Stimulated activated memory B cell treated with anti-CD40 and anti-IgM and Interleukin-4, amounts not matched to agents 10 μg/mL and 1 μg/mL and 100 μg/mL, for 72 hours (primary cell): Measurements from ENCODE around the gene DAPK1.

Experiments
- ATAC-seq: fragments of 150-1000 bp; cut with Tn5 transposase; 2 replicates; pipeline ENCODE4 v1.10.0; 2021
- H3K27ac Mint-ChIP-seq: one replicate; pipeline ENCODE4 v1.8.0; 2022; ENCODE audit warnings: mild to moderate bottlenecking, mixed read lengths
- H3K27me3 Mint-ChIP-seq: one replicate; pipeline ENCODE4 v1.8.0; 2022; ENCODE audit warnings: mixed read lengths
- H3K36me3 Mint-ChIP-seq: one replicate; pipeline ENCODE4 v1.8.0; 2022; ENCODE audit warnings: mixed read lengths
- H3K4me1 Mint-ChIP-seq: one replicate; pipeline ENCODE4 v1.8.0; 2022; ENCODE audit warnings: mixed read lengths
- H3K4me3 Mint-ChIP-seq: one replicate; pipeline ENCODE4 v1.8.0; 2022; ENCODE audit warnings: mild to moderate bottlenecking, moderate library complexity, mixed read lengths
- H3K9me3 Mint-ChIP-seq: one replicate; pipeline ENCODE4 v1.8.0; 2022; ENCODE audit warnings: mixed read lengths

The DAPK1 gene

GRCh38 chr9:87713278-87713987 is 215.8 kb downstream of the DAPK1 start:
- no peaks in the 10 kb centered on the region for H3K27me3 Mint-ChIP-seq
- peaks cover 6% of the 10 kb centered on the region for H3K9me3 Mint-ChIP-seq
- no peaks in the 10 kb centered on the region for H3K4me1 Mint-ChIP-seq
- H3K27ac Mint-ChIP-seq, result no peak overlapping the region
- H3K4me3 Mint-ChIP-seq, result no peak overlapping the region
- no peaks in the 10 kb centered on the region for H3K36me3 Mint-ChIP-seq
- ATAC-seq, result no peak

- Mint-ChIP-seq H3K4me1 (no peaks in the 10 kb centered on the region), H3K27me3 (no peaks in the 10 kb centered on the region), H3K4me3 (no peak overlapping the region), H3K36me3 (no peaks in the 10 kb centered on the region), H3K9me3 (peaks cover 6% of the 10 kb centered on the region), H3K27ac (no peak overlapping the region)
- ATAC-seq, result no peak
Measured at GRCh38 chr9:87713988-87714330, 216.3 kb downstream of the DAPK1 start.

GRCh38 chr9:87714819-87715218 is 217.2 kb downstream of the DAPK1 start:
- Mint-ChIP-seq H3K27ac (no peak overlapping the region), H3K4me1 (no peaks in the 10 kb centered on the region), H3K36me3 (no peaks in the 10 kb centered on the region), H3K4me3 (no peak overlapping the region), H3K27me3 (no peaks in the 10 kb centered on the region), H3K9me3 (peaks cover 6% of the 10 kb centered on the region)
- no peak for ATAC-seq

- no peak overlapping the region for H3K27ac Mint-ChIP-seq
- H3K9me3 Mint-ChIP-seq, result peaks cover 6% of the 10 kb centered on the region
- no peak for ATAC-seq
- H3K27me3 Mint-ChIP-seq, result peaks cover 5% of the 10 kb centered on the region
- no peak overlapping the region for H3K4me3 Mint-ChIP-seq
- no peaks in the 10 kb centered on the region for H3K4me1 Mint-ChIP-seq
- no peaks in the 10 kb centered on the region for H3K36me3 Mint-ChIP-seq
Measured at GRCh38 chr9:87716141-87716540, 218.5 kb downstream of the DAPK1 start.

- Mint-ChIP-seq H3K36me3 (no peaks in the 10 kb centered on the region), H3K27me3 (peaks cover 13% of the 10 kb centered on the region), H3K9me3 (peaks cover 6% of the 10 kb centered on the region), H3K27ac (no peak overlapping the region), H3K4me1 (no peaks in the 10 kb centered on the region), H3K4me3 (no peak overlapping the region)
- no peak for ATAC-seq
Measured at GRCh38 chr9:87717456-87717855, 219.8 kb downstream of the DAPK1 start.

GRCh38 chr9:87718231-87718630 is 220.6 kb downstream of the DAPK1 start:
- peaks cover under 1% of the 10 kb centered on the region for H3K9me3 Mint-ChIP-seq
- no peak overlapping the region for H3K4me3 Mint-ChIP-seq
- H3K27ac Mint-ChIP-seq, result no peak overlapping the region
- peaks cover 13% of the 10 kb centered on the region for H3K27me3 Mint-ChIP-seq
- no peaks in the 10 kb centered on the region for H3K4me1 Mint-ChIP-seq
- no peaks in the 10 kb centered on the region for H3K36me3 Mint-ChIP-seq
- no peak for ATAC-seq

- Mint-ChIP-seq H3K27ac (no peak overlapping the region), H3K27me3 (peaks cover 15% of the 10 kb centered on the region), H3K4me3 (no peak overlapping the region), H3K36me3 (no peaks in the 10 kb centered on the region), H3K9me3 (no peaks in the 10 kb centered on the region), H3K4me1 (no peaks in the 10 kb centered on the region)
- no peak for ATAC-seq
Measured at GRCh38 chr9:87718852-87719612, 221.4 kb downstream of the DAPK1 start.

GRCh38 chr9:87720173-87720572 is 222.5 kb downstream of the DAPK1 start:
- no peak for ATAC-seq

GRCh38 chr9:87722393-87723088 is 224.9 kb downstream of the DAPK1 start:
- peaks cover 43% of the 10 kb centered on the region for H3K27me3 Mint-ChIP-seq
- H3K4me3 Mint-ChIP-seq, result no peak overlapping the region
- H3K9me3 Mint-ChIP-seq, result no peaks in the 10 kb centered on the region
- peaks cover 5% of the 10 kb centered on the region for H3K4me1 Mint-ChIP-seq
- no peak overlapping the region for H3K27ac Mint-ChIP-seq
- ATAC-seq, result no peak
- no peaks in the 10 kb centered on the region for H3K36me3 Mint-ChIP-seq

More at GRCh38 chr9:87720173-87720572, 222.5 kb downstream of the DAPK1 start:
- Mint-ChIP-seq H3K36me3 (no peaks in the 10 kb centered on the region), H3K27me3 (peaks cover 26% of the 10 kb centered on the region), H3K27ac (no peak overlapping the region), H3K4me3 (no peak overlapping the region), H3K4me1 (no peaks in the 10 kb centered on the region), H3K9me3 (no peaks in the 10 kb centered on the region)

GRCh38 chr9:87725356-87725899 is 227.8 kb downstream of the DAPK1 start:
- Mint-ChIP-seq H3K36me3 (no peaks in the 10 kb centered on the region), H3K27ac (no peak overlapping the region), H3K4me3 (peak overlapping the region; percentile 60), H3K9me3 (no peaks in the 10 kb centered on the region), H3K4me1 (peaks cover 5% of the 10 kb centered on the region), H3K27me3 (peaks cover 43% of the 10 kb centered on the region)
- no peak for ATAC-seq

GRCh38 chr9:87725900-87726709 is 228.4 kb downstream of the DAPK1 start, which contains the start of gene CTSL:
CTSL (plus strand) TSS chr9:87726119; CDS start chr9:87727604, 1,485 bp downstream.
- H3K9me3 Mint-ChIP-seq, result no peaks in the 10 kb centered on the region
- peaks cover 5% of the 10 kb centered on the region for H3K4me1 Mint-ChIP-seq
- no peaks in the 10 kb centered on the region for H3K36me3 Mint-ChIP-seq
- H3K27ac Mint-ChIP-seq, result no peak within 1 kb of the TSS
- H3K27me3 Mint-ChIP-seq, result peaks cover 38% of the 10 kb centered on the region
- peak within 1 kb of the TSS; percentile 60 for H3K4me3 Mint-ChIP-seq
- ATAC-seq, result no peak

- Mint-ChIP-seq H3K36me3 (no peaks in the 10 kb centered on the region), H3K27ac (no peak overlapping the region), H3K27me3 (peaks cover 43% of the 10 kb centered on the region), H3K4me1 (peaks cover 5% of the 10 kb centered on the region), H3K9me3 (no peaks in the 10 kb centered on the region), H3K4me3 (no peak overlapping the region)
- no peak for ATAC-seq
Measured at GRCh38 chr9:87729246-87729645, 231.6 kb downstream of the DAPK1 start.

- no peak overlapping the region for H3K4me3 Mint-ChIP-seq
- no peaks in the 10 kb centered on the region for H3K36me3 Mint-ChIP-seq
- no peak for ATAC-seq
- no peak overlapping the region for H3K27ac Mint-ChIP-seq
- H3K9me3 Mint-ChIP-seq, result peaks cover 2% of the 10 kb centered on the region
- H3K27me3 Mint-ChIP-seq, result peaks cover 23% of the 10 kb centered on the region
- H3K4me1 Mint-ChIP-seq, result no peaks in the 10 kb centered on the region
Measured at GRCh38 chr9:87731321-87731720, 233.7 kb downstream of the DAPK1 start.

- Mint-ChIP-seq H3K4me3 (no peak overlapping the region), H3K27me3 (peaks cover 18% of the 10 kb centered on the region), H3K36me3 (no peaks in the 10 kb centered on the region), H3K27ac (no peak overlapping the region), H3K4me1 (no peaks in the 10 kb centered on the region), H3K9me3 (peaks cover 2% of the 10 kb centered on the region)
- no peak for ATAC-seq
Measured at GRCh38 chr9:87732344-87732743, 234.7 kb downstream of the DAPK1 start.

- no peaks in the 10 kb centered on the region for H3K36me3 Mint-ChIP-seq
- H3K4me1 Mint-ChIP-seq, result no peaks in the 10 kb centered on the region
- H3K27me3 Mint-ChIP-seq, result peaks cover 18% of the 10 kb centered on the region
- H3K9me3 Mint-ChIP-seq, result peaks cover 2% of the 10 kb centered on the region
- ATAC-seq, result no peak
- no peak overlapping the region for H3K27ac Mint-ChIP-seq
- no peak overlapping the region for H3K4me3 Mint-ChIP-seq
Measured at GRCh38 chr9:87732756-87733155, 235.1 kb downstream of the DAPK1 start.
